IPS-18c (cell line): ENCODE measurements around the gene ACAA1.

Experiments
- H3K4me3 ChIP-seq: 2 replicates; pipeline ENCODE4 v1.7.0; 2013; ENCODE audit warnings: low read depth, mild to moderate bottlenecking, low read length, moderate library complexity; ENCODE audit not compliant: insufficient read depth
- H3K9me3 ChIP-seq: one replicate; pipeline ENCODE4 v1.6.1; 2013; ENCODE audit warnings: mild to moderate bottlenecking, low read length, moderate library complexity; ENCODE audit not compliant: control insufficient read depth, insufficient read depth

ACAA1 gene

DNA sequence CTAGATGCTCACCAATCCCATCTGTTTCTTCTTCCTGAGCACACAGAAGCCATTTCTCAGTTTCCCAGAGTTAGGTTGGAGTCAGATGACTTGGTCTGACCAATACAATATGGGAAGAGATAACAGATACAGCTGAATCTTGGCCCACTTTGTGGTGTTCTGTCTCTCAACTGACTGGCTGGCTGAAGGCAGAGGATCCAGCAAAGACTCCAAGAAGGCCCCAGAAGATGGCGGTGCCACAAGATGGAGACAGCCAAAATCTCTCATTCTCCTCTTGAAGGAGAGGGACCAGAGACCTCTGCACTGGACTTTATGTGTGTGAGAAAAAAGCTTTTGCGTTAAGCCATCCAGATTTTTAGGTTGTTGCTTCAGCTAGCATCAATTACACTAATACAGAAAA, 20.2 kb upstream of the ACAA1 start:
- no peak overlapping the region for H3K4me3 ChIP-seq

DNA sequence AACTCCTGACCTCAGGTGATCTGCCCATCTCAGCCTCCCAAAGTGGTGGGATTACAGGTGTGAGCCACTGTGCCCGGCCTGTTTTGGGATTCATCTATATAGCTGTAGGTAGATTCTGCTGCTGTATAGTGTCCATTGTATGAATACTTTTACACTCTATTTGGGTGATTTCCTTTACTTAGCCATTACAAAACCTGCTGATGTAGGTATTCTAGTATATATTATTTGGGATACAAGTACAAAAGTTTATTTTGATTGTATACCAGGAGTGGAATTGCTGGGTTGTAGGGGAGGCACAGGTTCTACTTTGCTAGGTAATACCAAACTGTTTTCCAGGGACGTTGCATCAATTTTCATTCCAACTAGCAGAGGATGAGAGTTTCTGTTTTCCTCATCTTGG, 18.9 kb upstream of the ACAA1 start:
- H3K9me3 ChIP-seq, result no peaks in the 10 kb centered on the region
- no peak overlapping the region for H3K4me3 ChIP-seq

More for the DNA sequence above, 20.2 kb upstream of the ACAA1 start:
- H3K9me3 ChIP-seq, result no peaks in the 10 kb centered on the region

DNA sequence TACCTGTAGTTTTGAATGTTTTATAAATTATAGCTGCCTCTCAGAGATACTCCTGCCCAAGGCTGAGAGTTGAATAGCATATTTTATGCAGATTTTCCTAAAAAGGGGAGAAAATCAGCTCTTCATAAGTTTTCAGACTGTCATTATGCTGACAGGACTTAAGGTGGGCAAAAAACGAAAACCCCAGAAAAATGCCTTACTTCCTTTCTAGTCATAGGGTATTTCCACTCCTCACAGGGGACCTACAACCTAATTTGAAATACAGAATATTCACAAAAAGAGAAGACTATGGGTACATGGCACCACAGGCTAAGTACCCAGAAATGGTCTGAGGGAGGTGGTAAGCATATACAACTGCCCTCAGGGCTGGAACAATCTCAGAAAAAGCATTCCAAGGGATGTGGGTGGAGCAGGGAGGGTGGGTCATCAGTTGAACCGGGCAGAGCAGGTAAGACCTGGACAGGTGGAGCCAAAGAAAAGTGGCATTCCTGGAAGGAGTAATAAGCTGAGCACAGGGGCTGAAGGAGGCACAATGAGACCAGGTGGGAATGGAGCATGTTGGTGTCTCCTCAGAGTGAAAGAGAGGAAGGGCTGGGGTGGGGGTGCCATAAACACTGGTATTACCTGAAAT, 17.8 kb upstream of the ACAA1 start:
- H3K9me3 ChIP-seq, result no peaks in the 10 kb centered on the region
- no peak overlapping the region for H3K4me3 ChIP-seq

DNA sequence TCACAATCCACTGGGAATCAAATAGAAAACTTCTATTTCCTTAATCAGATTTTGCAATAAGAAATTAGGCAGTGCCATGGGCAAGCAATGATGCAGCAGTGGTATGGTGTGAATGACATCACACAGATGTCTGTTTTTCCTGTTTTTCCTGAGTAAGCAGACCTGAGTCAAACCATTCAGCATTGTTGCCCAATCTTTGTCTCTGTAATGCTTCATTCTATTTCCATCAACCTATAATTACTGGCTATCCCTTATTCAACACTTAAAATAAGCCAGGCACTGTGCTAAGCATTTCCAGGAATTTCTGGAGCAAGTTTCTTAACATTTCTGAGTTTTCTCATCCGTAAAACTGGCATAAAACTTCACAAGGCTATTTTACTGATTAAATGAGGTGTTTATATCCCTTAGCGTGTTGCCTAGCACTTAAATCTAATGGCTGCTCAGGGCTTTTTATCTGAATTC, 17.1 kb upstream of the ACAA1 start:
- H3K9me3 ChIP-seq, result no peaks in the 10 kb centered on the region
- H3K4me3 ChIP-seq, result no peak overlapping the region

DNA sequence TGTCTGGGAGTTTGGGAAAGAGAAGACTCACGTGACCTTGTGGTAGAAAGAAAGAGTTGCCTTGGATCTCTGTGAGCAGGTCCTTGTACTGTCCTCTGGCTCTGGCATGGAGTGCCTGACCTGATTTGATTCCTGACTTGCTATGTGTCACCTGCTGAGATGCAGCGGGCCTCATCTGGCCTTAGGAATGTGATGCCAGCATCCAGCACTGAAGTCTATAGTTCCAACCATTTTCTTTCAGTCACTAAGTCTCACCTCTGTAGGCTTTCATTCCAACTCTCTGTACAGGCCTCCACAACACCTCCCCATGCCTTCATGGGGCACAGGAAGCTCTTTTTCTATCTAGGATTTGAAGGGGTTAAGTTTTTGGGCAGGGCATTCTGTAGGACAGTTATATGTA, 16.3 kb upstream of the ACAA1 start:
- H3K4me3 ChIP-seq, result no peak overlapping the region
- H3K9me3 ChIP-seq, result no peaks in the 10 kb centered on the region

DNA sequence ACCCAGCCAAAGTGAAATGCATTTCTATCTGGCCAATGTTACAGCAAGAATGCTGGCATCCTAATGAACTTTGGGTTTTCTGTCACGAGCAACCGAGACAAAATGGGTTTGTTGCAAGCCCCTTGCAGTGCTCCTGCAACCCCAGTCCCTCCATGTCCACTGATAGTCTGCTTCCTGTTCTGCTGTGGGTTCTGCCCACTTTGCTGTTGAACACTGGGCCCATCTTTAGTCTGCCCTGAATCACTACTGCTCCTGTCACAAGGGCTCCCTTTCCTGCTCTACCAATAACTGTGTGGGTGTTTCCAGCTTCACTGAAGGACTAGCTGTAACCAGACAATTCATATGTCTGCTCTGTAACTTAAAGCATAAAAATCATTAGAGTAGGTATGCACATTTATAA, 15.7 kb upstream of the ACAA1 start:
- H3K4me3 ChIP-seq, result no peak overlapping the region
- no peaks in the 10 kb centered on the region for H3K9me3 ChIP-seq

DNA sequence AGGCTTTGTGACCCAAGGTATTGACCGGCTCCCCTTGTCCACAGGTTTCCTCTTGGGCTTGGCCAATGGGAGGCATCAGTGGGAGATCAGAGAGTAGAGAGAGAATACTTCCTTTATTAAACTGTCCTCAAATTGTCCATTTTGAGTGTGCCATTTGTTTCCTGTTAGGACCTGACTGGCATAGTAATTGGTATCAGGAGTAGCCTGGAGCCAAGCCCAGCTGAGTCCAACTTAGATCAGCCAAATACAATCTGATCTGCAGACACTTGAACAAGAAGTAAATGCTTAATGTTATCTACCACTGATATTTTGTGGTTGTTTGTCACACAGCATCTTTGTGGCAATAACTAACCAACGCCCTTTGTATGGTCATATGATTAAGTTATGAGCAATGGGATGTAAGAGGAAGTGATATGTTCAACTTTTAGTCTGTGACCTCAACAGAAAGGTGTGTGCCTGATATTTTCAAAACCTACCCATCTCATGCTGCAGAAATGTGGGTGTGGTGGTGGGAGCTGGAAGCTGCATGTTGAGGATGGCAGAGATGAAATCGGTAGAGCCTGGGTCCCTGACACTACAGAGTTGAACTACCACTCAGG, 14.8 kb upstream of the ACAA1 start:
- Histone ChIP-seq H3K4me3 (no peak overlapping the region), H3K9me3 (no peaks in the 10 kb centered on the region)

DNA sequence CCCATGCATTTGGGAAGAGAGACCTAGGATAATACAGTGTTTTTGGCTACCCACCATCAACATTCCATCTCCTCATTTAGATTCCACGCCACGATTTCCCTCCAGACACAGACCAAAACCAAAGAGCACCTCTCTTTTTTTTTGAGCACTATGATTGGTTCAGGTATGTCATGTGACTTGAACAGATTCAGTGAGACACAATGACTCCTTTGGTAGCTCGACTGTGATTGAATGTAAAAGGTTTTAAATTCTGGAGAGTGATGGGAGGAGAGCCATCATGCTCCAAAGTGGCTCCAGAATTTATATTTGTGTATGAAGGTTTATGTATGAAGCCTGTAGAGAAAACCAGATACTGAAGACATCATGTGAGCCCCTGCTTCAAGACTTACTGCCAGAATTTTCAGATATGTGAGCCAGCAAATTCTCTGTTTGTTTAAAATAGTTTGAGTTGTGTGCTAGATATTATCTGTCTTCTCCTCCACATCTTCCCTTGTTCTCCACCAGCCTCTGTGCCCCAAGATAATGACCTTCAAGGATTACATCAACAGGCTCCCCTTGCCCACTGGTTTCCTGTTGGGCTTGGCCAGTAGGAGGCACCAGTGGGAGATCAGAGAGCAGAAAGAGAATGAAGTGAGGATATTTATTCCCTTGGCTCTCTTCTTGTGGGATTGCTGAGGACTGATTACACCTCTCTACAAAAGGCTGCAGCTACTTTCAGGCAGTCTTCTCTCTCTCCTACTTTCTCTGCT, 14.0 kb upstream of the ACAA1 start:
- H3K9me3 ChIP-seq, result no peaks in the 10 kb centered on the region
- no peak overlapping the region for H3K4me3 ChIP-seq

DNA sequence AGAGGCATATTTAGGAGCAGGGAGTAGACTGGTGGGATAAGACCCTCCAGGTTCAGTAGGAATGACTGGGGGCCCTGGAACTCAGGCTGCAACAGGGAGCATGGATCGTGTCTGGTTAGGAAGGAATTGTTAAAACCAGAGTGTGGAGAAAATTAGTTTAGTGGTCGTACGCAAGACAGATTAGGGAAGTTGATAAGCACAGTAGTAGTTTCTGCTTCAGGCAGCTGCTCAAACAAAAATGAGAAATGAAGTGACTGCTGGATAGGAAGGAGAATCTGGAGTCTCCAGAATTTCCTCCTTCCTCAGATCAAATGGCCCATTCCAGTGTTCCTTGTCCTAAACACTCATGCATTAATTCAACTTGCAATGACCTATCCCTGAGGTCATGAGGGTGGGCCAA, 12.8 kb upstream of the ACAA1 start:
- Histone ChIP-seq H3K4me3 (no peak overlapping the region), H3K9me3 (no peaks in the 10 kb centered on the region)

DNA sequence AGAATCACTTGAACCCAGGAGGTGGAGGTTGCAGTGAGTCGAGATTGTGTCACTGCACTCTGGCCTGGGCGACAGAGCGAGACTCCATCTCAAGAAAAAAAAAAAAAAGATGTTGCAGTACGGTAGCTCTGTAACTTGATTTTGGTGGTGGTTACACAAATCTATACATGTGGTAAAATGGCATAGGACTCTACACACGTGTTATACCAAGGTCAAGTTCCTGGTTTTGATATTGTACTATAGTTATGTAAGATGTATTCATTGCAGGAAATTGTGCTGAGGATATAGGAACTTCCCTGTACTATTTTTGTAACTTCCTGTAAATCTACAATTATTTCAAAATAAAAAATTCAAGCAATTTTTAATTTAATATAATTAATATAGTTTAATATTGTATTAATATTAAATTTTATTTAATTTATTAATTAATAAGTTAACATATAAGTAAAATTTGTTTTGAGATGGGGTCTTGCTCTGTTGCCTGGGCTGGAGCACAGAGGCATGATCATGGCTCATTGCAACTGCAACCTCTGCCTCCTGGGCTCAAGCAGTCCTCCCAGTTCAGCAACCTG, 11.5 kb upstream of the ACAA1 start:
- H3K4me3 ChIP-seq, result no peak overlapping the region
- no peaks in the 10 kb centered on the region for H3K9me3 ChIP-seq

DNA sequence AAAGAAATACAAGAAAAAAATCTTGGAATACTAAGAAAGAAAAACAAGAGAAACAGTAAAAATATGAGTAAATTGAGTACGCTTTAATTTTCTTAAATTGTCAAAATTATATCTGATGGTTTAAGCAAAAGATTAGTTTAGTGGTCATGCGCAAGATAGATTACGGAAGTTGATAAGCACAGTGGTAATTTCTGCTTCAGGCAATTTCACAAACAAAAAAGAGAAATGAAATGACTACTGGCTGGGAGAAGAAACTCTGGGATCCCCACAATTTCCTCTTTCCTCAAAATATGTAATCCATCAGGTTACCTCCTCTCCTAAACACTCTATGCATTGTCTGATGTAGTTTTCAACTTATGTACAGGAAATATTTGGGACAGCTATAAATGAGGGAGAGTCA, 10.5 kb upstream of the ACAA1 start:
- H3K9me3 ChIP-seq, result no peaks in the 10 kb centered on the region
- H3K4me3 ChIP-seq, result no peak overlapping the region

DNA sequence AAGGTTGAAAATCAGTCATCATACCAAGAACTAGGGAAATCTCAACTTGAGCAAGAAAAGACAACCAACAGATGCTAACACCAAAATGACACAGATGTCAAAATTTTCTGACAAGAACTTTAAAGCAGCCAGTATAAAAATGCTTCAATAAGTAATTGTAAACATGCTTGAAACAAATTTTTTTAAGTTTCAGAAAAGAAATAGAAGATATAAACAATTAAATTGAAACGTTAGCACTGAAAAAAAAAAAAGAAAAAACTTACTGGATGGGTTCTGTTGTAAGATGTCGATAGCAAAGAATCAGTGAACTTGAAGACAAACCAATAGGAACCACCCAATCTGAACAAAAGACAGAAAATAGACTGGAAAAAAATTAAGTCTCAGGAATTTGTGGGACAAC, 9.6 kb upstream of the ACAA1 start:
- Histone ChIP-seq H3K9me3 (no peaks in the 10 kb centered on the region), H3K4me3 (no peak overlapping the region)

DNA sequence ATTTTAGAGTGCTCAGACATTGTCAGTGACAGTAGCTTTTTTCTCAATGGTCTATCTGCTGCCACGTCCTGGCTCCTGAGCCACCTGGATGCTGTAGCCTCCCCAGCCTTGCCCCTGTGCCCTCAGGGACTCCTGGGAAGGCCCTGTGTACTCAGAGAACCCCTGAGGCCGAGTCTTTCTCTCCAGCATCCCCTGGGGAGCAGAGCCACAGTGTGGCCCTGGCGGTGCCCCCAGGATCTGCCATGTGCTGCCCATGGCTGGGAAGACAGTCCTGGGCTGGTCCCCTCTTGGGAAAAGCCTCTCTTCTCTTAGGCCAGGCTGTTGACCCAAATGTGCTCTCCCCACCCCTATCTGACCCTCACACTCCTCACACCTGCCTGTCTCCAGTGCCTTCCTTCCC, 6.6 kb upstream of the ACAA1 start:
- no peak overlapping the region for H3K4me3 ChIP-seq
- no peaks in the 10 kb centered on the region for H3K9me3 ChIP-seq

DNA sequence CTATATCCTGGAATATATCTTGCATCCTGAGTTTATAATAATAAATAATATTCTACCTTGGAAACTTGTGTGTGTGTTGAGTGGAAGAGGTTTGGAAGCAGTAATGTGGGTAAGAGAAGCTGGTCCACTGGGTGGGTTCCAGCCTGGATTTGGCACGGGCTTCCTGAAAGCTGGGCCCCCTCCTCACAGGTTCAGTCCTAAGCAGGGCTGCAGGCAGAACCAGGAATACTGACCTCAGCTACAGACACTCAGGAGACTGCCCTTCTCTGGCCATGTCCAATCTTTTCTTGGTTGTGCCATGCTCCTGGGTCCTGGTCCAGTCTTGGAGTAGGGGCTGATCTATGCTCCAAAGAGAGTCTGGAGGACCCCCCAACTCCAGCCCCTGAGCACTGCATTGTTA, 6.0 kb upstream of the ACAA1 start:
- no peaks in the 10 kb centered on the region for H3K9me3 ChIP-seq

DNA sequence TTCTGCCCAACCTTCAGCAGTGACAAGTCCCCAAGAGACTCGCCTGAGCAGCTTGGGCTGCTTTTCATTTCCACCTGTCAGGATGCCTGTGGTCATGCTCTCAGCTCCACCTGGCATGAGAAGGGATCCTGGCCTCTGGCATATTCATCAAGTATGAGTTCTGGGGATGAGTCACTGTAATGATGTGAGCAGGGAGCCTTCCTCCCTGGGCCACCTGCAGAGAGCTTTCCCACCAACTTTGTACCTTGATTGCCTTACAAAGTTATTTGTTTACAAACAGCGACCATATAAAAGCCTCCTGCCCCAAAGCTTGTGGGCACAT, 5.0 kb upstream of the ACAA1 start:
- no peak overlapping the region for H3K4me3 ChIP-seq
- no peaks in the 10 kb centered on the region for H3K9me3 ChIP-seq

More for the DNA sequence above, 6.0 kb upstream of the ACAA1 start:
- no peak overlapping the region for H3K4me3 ChIP-seq

DNA sequence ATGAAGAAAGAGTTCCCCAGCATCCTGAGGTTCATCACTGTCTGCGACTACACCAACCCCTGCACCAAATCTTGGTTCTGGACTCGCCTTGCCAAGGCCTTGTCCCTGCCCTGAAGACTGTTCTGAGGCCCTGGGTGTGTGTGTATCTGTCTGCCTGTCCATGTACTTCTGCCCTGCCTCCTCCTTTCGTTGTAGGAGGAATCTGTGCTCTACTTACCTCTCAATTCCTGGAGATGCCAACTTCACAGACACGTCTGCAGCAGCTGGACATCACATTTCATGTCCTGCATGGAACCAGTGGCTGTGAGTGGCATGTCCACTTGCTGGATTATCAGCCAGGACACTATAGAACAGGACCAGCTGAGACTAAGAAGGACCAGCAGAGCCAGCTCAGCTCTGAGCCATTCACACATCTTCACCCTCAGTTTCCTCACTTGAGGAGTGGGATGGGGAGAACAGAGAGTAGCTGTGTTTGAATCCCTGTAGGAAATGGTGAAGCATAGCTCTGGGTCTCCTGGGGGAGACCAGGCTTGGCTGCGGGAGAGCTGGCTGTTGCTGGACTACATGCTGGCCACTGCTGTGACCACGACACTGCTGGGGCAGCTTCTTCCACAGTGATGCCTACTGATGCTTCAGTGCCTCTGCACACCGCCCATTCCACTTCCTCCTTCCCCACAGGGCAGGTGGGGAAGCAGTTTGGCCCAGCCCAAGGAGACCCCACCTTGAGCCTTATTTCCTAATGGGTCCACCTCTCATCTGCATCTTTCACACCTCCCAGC, 4.4 kb upstream of the ACAA1 start:
- Histone ChIP-seq H3K4me3 (no peak overlapping the region), H3K9me3 (peaks cover 2% of the 10 kb centered on the region)

DNA sequence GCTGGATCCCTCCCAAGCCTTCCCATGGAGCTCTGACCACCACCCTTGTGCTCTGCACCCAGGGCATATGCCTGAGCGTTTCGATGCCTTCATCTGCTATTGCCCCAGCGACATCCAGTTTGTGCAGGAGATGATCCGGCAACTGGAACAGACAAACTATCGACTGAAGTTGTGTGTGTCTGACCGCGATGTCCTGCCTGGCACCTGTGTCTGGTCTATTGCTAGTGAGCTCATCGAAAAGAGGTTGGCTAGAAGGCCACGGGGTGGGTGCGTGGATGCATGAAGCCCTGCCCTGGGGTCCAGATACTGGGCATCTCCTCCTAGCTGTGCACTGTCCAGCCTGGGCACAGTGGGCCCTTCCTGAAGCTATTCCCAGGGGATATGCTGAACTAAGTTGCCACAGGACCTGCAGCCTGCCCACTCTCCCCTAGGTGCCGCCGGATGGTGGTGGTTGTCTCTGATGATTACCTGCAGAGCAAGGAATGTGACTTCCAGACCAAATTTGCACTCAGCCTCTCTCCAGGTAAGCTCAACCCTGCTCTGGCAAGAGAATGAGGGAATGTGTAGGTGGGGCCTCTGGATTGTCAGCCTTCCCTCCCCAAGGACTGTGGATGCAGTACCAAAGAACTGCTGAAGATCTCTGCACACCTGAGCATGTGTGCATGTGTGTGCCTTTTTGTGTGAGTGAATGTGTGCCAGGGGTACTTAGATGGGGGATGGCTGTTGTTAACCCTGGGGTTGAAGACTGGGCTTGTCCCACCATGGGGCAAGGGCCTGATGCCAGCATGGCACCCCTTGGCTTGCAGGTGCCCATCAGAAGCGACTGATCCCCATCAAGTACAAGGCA, 3.6 kb upstream of the ACAA1 start:
- Histone ChIP-seq H3K9me3 (peaks cover 2% of the 10 kb centered on the region), H3K4me3 (no peak overlapping the region)
